HEK293 (cell line): ENCODE measurements around the gene SLC38A10.

Source experiments
- CTCF ChIA-PET: fragments of 350-600 bp; formaldehyde crosslinking; extraction: SDS; loops from one replicate; lab custom pipeline; 2021; ENCODE audit warnings: antibody characterized with exemption; lab: Yijun Ruan, JAX
- POLR2A ChIA-PET: fragments of 300-600 bp; formaldehyde crosslinking; extraction: SDS; loops from one replicate; lab custom pipeline; 2020; ENCODE audit warnings: antibody characterized with exemption, inconsistent platforms; lab: Yijun Ruan, JAX
- H3K27ac ChIP-seq: fragments of 200-500 bp; sonication (Bioruptor generic); 2 replicates; pipeline ENCODE4 v1.5.1; 2014; ENCODE audit warnings: low read depth, low read length, control low read depth, inconsistent platforms; ENCODE audit errors: extremely low read depth
- H3K36me3 ChIP-seq, 2 experiments: fragments of 200-500 bp in 1 of 2; sonication (Bioruptor generic) in 1 of 2; 1 replicate in 1 of 2; 2 replicates in 1 of 2; pipeline ENCODE4 v1.5.1; 2014 to 2017; ENCODE audit warnings: inconsistent platforms in 2 of 2, low read length in 2 of 2; ENCODE audit not compliant: control insufficient read depth in 2 of 2, insufficient read depth in 1 of 2
- H3K4me1 ChIP-seq: fragments of 200-500 bp; sonication (Bioruptor generic); 2 replicates; pipeline ENCODE4 v1.5.1; 2014; ENCODE audit warnings: mild to moderate bottlenecking, low read length, inconsistent platforms; ENCODE audit not compliant: control insufficient read depth, insufficient read depth
- H3K4me3 ChIP-seq: 2 replicates; pipeline ENCODE4 v1.5.1; 2011; ENCODE audit warnings: low read depth, mild to moderate bottlenecking, control low read depth, low read length, moderate library complexity
- H3K9me3 ChIP-seq: fragments of 200-500 bp; sonication (Bioruptor generic); 2 replicates; pipeline ENCODE4 v1.5.1; 2014; ENCODE audit warnings: low read depth, low read length, inconsistent platforms; ENCODE audit not compliant: control insufficient read depth, insufficient read depth
- EGR2 ChIP-seq: fragments of 450-650 bp; formaldehyde crosslinking; IDR thresholded peaks from 2 replicates; pipeline ENCODE4 v1.5.1; 2016; ENCODE audit warnings: low read depth, missing biosample characterization, missing genetic modification characterization
- HOXD13 ChIP-seq: sonication (generic); formaldehyde crosslinking; IDR thresholded peaks from 2 replicates; pipeline ENCODE4 v1.8.0; 2022; ENCODE audit warnings: missing genetic modification reagents, borderline replicate concordance
- MZF1 ChIP-seq: fragments of 450-650 bp; formaldehyde crosslinking; IDR thresholded peaks from 2 replicates; pipeline ENCODE4 v1.5.1; 2017; ENCODE audit warnings: missing biosample characterization, missing genetic modification characterization, borderline replicate concordance
- PRDM6 ChIP-seq: fragments of 450-650 bp; formaldehyde crosslinking; IDR thresholded peaks from 2 replicates; pipeline ENCODE4 v1.5.1; 2017; ENCODE audit warnings: missing biosample characterization, missing genetic modification characterization
- SCRT2 ChIP-seq: fragments of 450-650 bp; formaldehyde crosslinking; IDR thresholded peaks from 2 replicates; pipeline ENCODE4 v1.5.1; 2016; ENCODE audit warnings: missing biosample characterization, missing genetic modification characterization
- TSHZ1 ChIP-seq: fragments of 450-650 bp; formaldehyde crosslinking; IDR thresholded peaks from 2 replicates; pipeline ENCODE4 v1.5.1; 2016; ENCODE audit warnings: missing biosample characterization, missing genetic modification characterization, borderline replicate concordance
- YY2 ChIP-seq: fragments of 450-650 bp; formaldehyde crosslinking; IDR thresholded peaks from 2 replicates; pipeline ENCODE4 v1.5.1; 2016; ENCODE audit warnings: missing biosample characterization, missing genetic modification characterization
- ZBTB17 ChIP-seq: fragments of 450-650 bp; formaldehyde crosslinking; IDR thresholded peaks from 2 replicates; pipeline ENCODE4 v1.5.1; 2016; ENCODE audit warnings: missing biosample characterization, missing genetic modification characterization
- ZBTB6 ChIP-seq: fragments of 450-650 bp; formaldehyde crosslinking; IDR thresholded peaks from 2 replicates; pipeline ENCODE4 v1.5.1; 2017; ENCODE audit warnings: missing biosample characterization, missing genetic modification characterization
- ZFHX2 ChIP-seq: fragments of 450-650 bp; formaldehyde crosslinking; conservative IDR thresholded peaks from 2 replicates; pipeline ENCODE4 v1.5.1; 2016; ENCODE audit warnings: missing biosample characterization, missing genetic modification characterization
- ZFP37 ChIP-seq: fragments of 450-650 bp; formaldehyde crosslinking; IDR thresholded peaks from 2 replicates; pipeline ENCODE4 v1.5.1; 2016; ENCODE audit warnings: missing biosample characterization, missing genetic modification characterization
- ZNF175 ChIP-seq: fragments of 450-650 bp; formaldehyde crosslinking; IDR thresholded peaks from 2 replicates; pipeline ENCODE4 v1.5.1; 2016; ENCODE audit warnings: missing biosample characterization, missing genetic modification characterization
- ZNF2 ChIP-seq: fragments of 450-650 bp; formaldehyde crosslinking; IDR thresholded peaks from 2 replicates; pipeline ENCODE4 v1.5.1; 2016; ENCODE audit warnings: missing biosample characterization, missing genetic modification characterization
- ZNF223 ChIP-seq: fragments of 450-650 bp; formaldehyde crosslinking; IDR thresholded peaks from 2 replicates; pipeline ENCODE4 v1.5.1; 2016; ENCODE audit warnings: missing biosample characterization, missing genetic modification characterization
- ZNF24 ChIP-seq: fragments of 450-650 bp; formaldehyde crosslinking; IDR thresholded peaks from 2 replicates; pipeline ENCODE4 v1.5.1; 2016; ENCODE audit warnings: missing biosample characterization, missing genetic modification characterization
- ZNF248 ChIP-seq: fragments of 450-650 bp; formaldehyde crosslinking; IDR thresholded peaks from 2 replicates; pipeline ENCODE4 v1.5.1; 2017; ENCODE audit warnings: missing biosample characterization, missing genetic modification characterization
- ZNF324 ChIP-seq: fragments of 450-650 bp; formaldehyde crosslinking; IDR thresholded peaks from 2 replicates; pipeline ENCODE4 v1.5.1; 2016; ENCODE audit warnings: missing biosample characterization, missing genetic modification characterization
- ZNF362 ChIP-seq: fragments of 450-650 bp; formaldehyde crosslinking; IDR thresholded peaks from 2 replicates; pipeline ENCODE4 v1.5.1; 2016; ENCODE audit warnings: missing biosample characterization, missing genetic modification characterization
- ZNF510 ChIP-seq: fragments of 450-650 bp; formaldehyde crosslinking; IDR thresholded peaks from 2 replicates; pipeline ENCODE4 v1.5.1; 2018; ENCODE audit warnings: mild to moderate bottlenecking, missing genetic modification characterization, missing biosample characterization; ENCODE audit not compliant: insufficient replicate concordance
- ZNF544 ChIP-seq: fragments of 450-650 bp; formaldehyde crosslinking; IDR thresholded peaks from 2 replicates; pipeline ENCODE4 v1.5.0; 2017; ENCODE audit warnings: missing biosample characterization, missing genetic modification characterization
- ZNF549 ChIP-seq: fragments of 450-650 bp; IDR thresholded peaks from 2 replicates; pipeline ENCODE4 v1.5.1; 2018; ENCODE audit warnings: missing biosample characterization, missing genetic modification characterization, mild to moderate bottlenecking, inconsistent platforms, moderate library complexity
- ZNF654 ChIP-seq: fragments of 450-650 bp; formaldehyde crosslinking; IDR thresholded peaks from 2 replicates; pipeline ENCODE4 v1.5.1; 2016; ENCODE audit warnings: low read depth, missing biosample characterization, missing genetic modification characterization

The SLC38A10 gene

GRCh38 chr17:81234940-81235821 lies 59.9 kb downstream of the SLC38A10 start:
- H3K9me3 ChIP-seq = no peaks in the 10 kb centered on the region
- H3K4me3 ChIP-seq = no peak overlapping the region
- peaks cover 8% of the 10 kb centered on the region for H3K4me1 ChIP-seq
- peaks cover 5 to 53% of the 10 kb centered on the region in 2 experiments; a peak in 2 of 3 replicates for H3K36me3 ChIP-seq
- POLR2A ChIA-PET = interaction anchor here (0.5 to 3.8 kb wide), 2 partner anchors 12 to 250 kb away, joined by 3 to 22 read pairs; partner anchors contain the start of gene CEP131
- H3K27ac ChIP-seq = peak overlapping the region; percentile 27; the same call in 1 of the 2 replicates
- CTCF ChIA-PET = interaction anchor here (0.5 to 1.2 kb wide), 4 partner anchors 37 to 164 kb away, joined by 3 read pairs; no protein-coding TSS in a partner anchor
- no peak for TF ChIP-seq SCRT2 (tag by site-specific recombination)
- TF ChIP-seq ZNF223 = no peak
- TF ChIP-seq ZFHX2 (tag by site-specific recombination) = peak; percentile 58; the same call in 1 of the 2 replicates
- TF ChIP-seq EGR2 (tag by site-specific recombination) = peak; percentile 34
- TF ChIP-seq ZFP37 = no peak
- no peak for TF ChIP-seq ZNF2 (tag by site-specific recombination)
- no peak for TF ChIP-seq ZNF324 (tag by site-specific recombination)
- no peak for TF ChIP-seq ZNF544 (tag by site-specific recombination)
- TF ChIP-seq HOXD13 (CRISPR knock-in tag) = no peak

GRCh38 chr17:81234506-81234855 lies 60.6 kb downstream of the SLC38A10 start:
- Histone ChIP-seq H3K27ac (no peak overlapping the region), H3K4me1 (peaks cover 8% of the 10 kb centered on the region), H3K9me3 (no peaks in the 10 kb centered on the region), H3K36me3 (peaks cover 5 to 60% of the 10 kb centered on the region in 2 experiments; a peak in 2 of 3 replicates), H3K4me3 (no peak overlapping the region)
- TF ChIP-seq ZNF24 (tag by site-specific recombination) (no peak), ZNF510 (no peak), ZNF549 (tag by site-specific recombination) (no peak)
- ChIA-PET CTCF (interaction anchor here (0.6 to 1.2 kb wide), 3 partner anchors 92 to 137 kb away, joined by 3 read pairs; no protein-coding TSS in a partner anchor), POLR2A (interaction anchor here (3.8 kb wide), 1 partner anchor 12 kb away, joined by 22 read pairs; the partner anchor contains the start of gene CEP131)

- CTCF ChIA-PET = interaction anchor here (0.6 to 1.2 kb wide), 2 partner anchors 91 to 137 kb away, joined by 3 read pairs; no protein-coding TSS in a partner anchor
- Histone ChIP-seq H3K4me3 (no peak overlapping the region), H3K36me3 (peaks cover 5 to 64% of the 10 kb centered on the region in 2 experiments; a peak in 2 of 3 replicates), H3K9me3 (no peaks in the 10 kb centered on the region), H3K27ac (no peak overlapping the region), H3K4me1 (peaks cover 8% of the 10 kb centered on the region)
- POLR2A ChIA-PET = interaction anchor here (3.8 kb wide), 1 partner anchor 11 kb away, joined by 22 read pairs; the partner anchor contains the start of gene CEP131
- TF ChIP-seq ZNF175 (tag by site-specific recombination) (no peak), PRDM6 (tag by site-specific recombination) (no peak), ZBTB17 (tag by site-specific recombination) (no peak), ZBTB6 (tag by site-specific recombination) (no peak), EGR2 (tag by site-specific recombination) (no peak), MZF1 (tag by site-specific recombination) (no peak), TSHZ1 (tag by site-specific recombination) (no peak), YY2 (tag by site-specific recombination) (no peak), ZNF248 (tag by site-specific recombination) (no peak), ZNF654 (tag by site-specific recombination) (no peak), ZNF362 (tag by site-specific recombination) (no peak)
Measured at GRCh38 chr17:81233811-81234505, 61.1 kb downstream of the SLC38A10 start.
